ENCODE measurements around the gene XRCC1.

XRCC1 gene

DNA sequence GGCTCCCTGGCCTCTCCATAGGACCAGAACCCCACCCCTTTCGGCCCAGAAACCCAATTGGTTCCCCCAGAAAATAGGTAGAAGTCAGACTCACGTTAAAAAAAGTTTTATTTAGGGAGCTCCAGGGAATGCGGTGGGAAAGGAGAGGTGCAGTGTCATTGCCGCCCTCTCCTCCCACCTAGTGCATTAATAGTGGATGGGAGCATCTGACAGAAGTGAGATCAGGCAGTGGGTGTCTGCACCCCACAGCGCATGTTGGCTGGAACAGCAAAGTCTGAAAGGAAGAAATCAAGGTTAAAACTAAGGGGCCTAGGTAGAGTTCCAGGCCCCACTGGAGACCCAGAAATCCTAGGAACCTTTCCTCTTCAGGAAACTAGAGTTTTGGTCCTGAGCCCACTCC, 68.7 kb downstream of the XRCC1 start:
- no peak overlapping the region for H3K4me3 ChIP-seq (ENCODE audit: low read depth, low read length)
- H3K36me3 ChIP-seq (ENCODE audit: control insufficient read depth, insufficient read depth, low read length), result peaks cover 22% of the 10 kb centered on the region
- no peak overlapping the region for H3K9ac ChIP-seq (ENCODE audit: low read length)
- peaks cover 21% of the 10 kb centered on the region for H3K27me3 ChIP-seq (ENCODE audit: control insufficient read depth, insufficient read depth, low read length)
- H3K27ac ChIP-seq (ENCODE audit: low read depth, low read length), result no peak overlapping the region
- 0 out of 2 replicates have a peak, but pooled peaks cover 3% of the 10 kb centered on the region for H3K9me3 ChIP-seq (ENCODE audit: control insufficient read depth, insufficient read depth, low read depth, low read length)
- peaks cover 12% of the 10 kb centered on the region; the same call in 1 of the 2 replicates for H3K4me1 ChIP-seq (ENCODE audit: control insufficient read depth, insufficient read depth, low read length)

DNA sequence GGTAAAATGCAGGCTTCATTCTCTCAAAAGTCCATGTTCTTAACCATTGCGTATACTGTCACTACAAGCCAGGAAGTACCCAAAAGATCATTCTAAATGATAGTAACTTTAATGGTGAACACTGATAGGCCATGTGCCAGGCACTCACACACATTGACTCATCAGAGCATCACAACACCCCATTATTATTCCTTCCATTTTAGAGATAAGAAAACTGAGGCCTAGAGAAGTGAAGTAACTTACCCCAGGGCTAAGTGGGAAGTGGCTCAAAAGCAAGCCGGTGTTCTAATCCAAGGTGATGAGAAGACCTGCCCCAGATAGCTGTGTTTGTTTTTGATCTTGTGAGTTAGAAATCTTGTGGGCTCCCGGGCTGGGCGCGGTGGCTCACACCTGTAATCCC, 69.4 kb downstream of the XRCC1 start:
- no peaks in the 10 kb centered on the region for H3K9me3 ChIP-seq (ENCODE audit: control insufficient read depth, insufficient read depth, low read depth, low read length)
- H3K4me3 ChIP-seq (ENCODE audit: low read depth, low read length), result no peak overlapping the region
- H3K4me1 ChIP-seq (ENCODE audit: control insufficient read depth, insufficient read depth, low read length), result peaks cover 12% of the 10 kb centered on the region; the same call in 1 of the 2 replicates
- H3K27me3 ChIP-seq (ENCODE audit: control insufficient read depth, insufficient read depth, low read length), result peaks cover 21% of the 10 kb centered on the region
- no peak overlapping the region for H3K27ac ChIP-seq (ENCODE audit: low read depth, low read length)
- no peak overlapping the region for H3K9ac ChIP-seq (ENCODE audit: low read length)
- H3K36me3 ChIP-seq (ENCODE audit: control insufficient read depth, insufficient read depth, low read length), result peaks cover 17% of the 10 kb centered on the region

DNA sequence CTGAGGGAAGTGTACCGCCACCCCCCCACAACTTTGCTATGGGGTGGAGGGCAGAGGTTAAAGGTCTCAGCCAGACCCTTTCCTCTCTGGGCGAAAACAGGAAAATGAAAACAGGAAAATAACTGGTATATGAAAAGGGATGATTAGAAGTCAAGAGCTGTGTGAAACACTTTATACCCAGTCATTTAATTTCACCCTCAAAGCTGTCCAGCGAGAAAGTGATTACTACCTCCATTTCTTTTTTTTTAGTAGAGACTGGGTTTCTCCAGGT, 70.2 kb downstream of the XRCC1 start:
- H3K4me1 ChIP-seq (ENCODE audit: control insufficient read depth, insufficient read depth, low read length), result peaks cover 12% of the 10 kb centered on the region; the same call in 1 of the 2 replicates
- no peak overlapping the region for H3K27ac ChIP-seq (ENCODE audit: low read depth, low read length)
- peak overlapping the region; percentile 87 for H3K4me3 ChIP-seq (ENCODE audit: low read depth, low read length)
- peak overlapping the region; percentile 54 for H3K9ac ChIP-seq (ENCODE audit: low read length)
- H3K9me3 ChIP-seq (ENCODE audit: control insufficient read depth, insufficient read depth, low read depth, low read length), result no peaks in the 10 kb centered on the region
- peaks cover 14% of the 10 kb centered on the region for H3K36me3 ChIP-seq (ENCODE audit: control insufficient read depth, insufficient read depth, low read length)
- H3K27me3 ChIP-seq (ENCODE audit: control insufficient read depth, insufficient read depth, low read length), result peaks cover 21% of the 10 kb centered on the region

DNA sequence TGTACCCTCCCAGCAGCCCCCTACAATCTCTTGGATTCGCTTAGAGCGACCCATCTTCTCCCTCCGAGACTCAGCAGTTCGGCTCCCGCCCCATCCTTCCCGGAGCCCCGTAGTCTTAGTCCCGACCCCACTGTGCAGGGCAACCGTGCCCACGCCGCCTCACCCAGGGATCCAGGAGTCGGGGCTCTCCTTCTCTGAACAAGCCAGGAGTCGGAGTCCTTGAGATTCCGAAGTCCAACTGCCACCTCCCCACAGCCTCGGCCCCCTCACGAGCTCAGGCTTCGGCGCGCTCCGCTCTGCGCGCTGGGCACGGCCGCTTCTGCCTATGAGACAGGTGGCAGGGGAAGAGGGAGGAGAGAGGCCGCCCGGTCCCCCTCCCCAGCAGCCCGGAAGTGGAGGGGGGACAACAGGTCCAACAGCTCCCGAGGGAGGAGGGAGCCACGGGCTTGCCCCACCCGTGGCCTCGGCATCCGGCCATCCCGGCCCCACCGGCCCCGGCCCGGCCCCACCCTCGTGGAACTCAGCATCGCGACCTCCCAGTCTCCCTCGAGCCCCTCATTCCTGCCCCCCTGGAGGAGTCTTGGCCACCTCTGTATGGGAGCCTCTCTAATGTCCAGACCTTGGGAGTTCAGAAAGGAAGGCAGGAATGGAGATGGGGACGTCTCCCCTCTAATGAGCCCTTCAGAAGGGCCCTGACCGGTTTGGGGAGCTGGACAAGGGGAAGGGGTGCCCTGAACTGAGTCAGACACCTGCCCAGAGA, 70.7 kb downstream of the XRCC1 start, which contains the start of gene PHLDB3:
PHLDB3 (minus strand) TSS at position 321 of the 760 bp plus-strand sequence. CDS start 628 bp downstream, outside the sequence.
- H3K4me3 ChIP-seq (ENCODE audit: low read depth, low read length), result peak within 1 kb of the TSS; percentile 87
- H3K27me3 ChIP-seq (ENCODE audit: control insufficient read depth, insufficient read depth, low read length), result peaks cover 21% of the 10 kb centered on the region
- peaks cover 10% of the 10 kb centered on the region for H3K36me3 ChIP-seq (ENCODE audit: control insufficient read depth, insufficient read depth, low read length)
- peak within 1 kb of the TSS; percentile 54 for H3K9ac ChIP-seq (ENCODE audit: low read length)
- H3K9me3 ChIP-seq (ENCODE audit: control insufficient read depth, insufficient read depth, low read depth, low read length), result no peaks in the 10 kb centered on the region
- H3K27ac ChIP-seq (ENCODE audit: low read depth, low read length), result no peak within 1 kb of the TSS
- H3K4me1 ChIP-seq (ENCODE audit: control insufficient read depth, insufficient read depth, low read length), result peaks cover 12% of the 10 kb centered on the region; the same call in 1 of the 2 replicates

DNA sequence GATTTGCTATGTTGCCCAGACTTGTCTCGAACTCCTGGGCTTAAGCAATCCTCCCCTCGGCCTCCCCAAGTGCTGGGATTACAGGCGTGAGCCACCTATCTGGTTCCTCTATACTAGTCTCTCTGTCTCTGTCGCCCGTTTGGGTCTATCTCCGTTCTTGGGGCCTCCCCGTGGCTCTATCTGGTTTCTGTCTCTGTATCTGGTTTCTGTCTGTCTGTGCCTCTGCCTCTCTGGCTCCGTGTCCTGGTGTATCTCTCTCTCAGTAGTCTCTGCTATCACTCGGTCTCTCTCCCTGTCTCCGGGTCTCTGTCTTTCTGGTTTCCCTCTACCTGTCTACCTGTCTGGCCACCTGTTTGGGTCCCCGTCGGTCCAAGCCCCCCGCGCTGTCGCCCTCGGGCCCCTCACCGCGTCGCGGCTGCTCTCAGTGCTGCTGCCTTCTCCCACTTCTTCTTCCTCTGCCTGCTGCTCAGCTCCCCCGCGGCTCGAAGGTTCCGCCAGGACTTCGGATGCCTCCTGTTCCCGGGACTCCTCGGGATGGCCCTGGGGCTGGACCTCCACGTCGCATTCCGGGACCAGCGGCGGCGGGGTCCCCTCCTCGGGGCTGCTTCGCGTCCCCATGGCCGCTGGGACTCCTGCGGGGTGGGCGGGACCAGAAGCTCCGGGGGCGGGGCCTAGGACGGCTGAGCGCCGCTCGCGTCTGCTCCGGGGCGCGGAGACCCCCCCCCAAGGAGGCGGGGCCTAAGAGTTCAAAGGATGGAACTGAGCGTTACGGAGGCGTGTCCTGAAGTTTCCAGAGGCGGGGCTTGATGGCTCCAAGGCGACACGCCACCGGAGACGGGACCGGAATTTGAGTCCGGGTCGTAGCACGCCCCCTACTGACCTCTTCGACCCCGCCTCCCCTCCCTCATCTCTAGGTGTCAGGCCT, 71.6 kb downstream of the XRCC1 start:
- Histone ChIP-seq H3K9ac (ENCODE audit: low read length) (peak overlapping the region; percentile 54), H3K9me3 (ENCODE audit: control insufficient read depth, insufficient read depth, low read depth, low read length) (no peaks in the 10 kb centered on the region), H3K27me3 (ENCODE audit: control insufficient read depth, insufficient read depth, low read length) (peaks cover 21% of the 10 kb centered on the region), H3K27ac (ENCODE audit: low read depth, low read length) (no peak overlapping the region), H3K4me3 (ENCODE audit: low read depth, low read length) (peak overlapping the region; percentile 87), H3K36me3 (ENCODE audit: control insufficient read depth, insufficient read depth, low read length) (peaks cover 8% of the 10 kb centered on the region), H3K4me1 (ENCODE audit: control insufficient read depth, insufficient read depth, low read length) (peaks cover 12% of the 10 kb centered on the region; the same call in 1 of the 2 replicates)

DNA sequence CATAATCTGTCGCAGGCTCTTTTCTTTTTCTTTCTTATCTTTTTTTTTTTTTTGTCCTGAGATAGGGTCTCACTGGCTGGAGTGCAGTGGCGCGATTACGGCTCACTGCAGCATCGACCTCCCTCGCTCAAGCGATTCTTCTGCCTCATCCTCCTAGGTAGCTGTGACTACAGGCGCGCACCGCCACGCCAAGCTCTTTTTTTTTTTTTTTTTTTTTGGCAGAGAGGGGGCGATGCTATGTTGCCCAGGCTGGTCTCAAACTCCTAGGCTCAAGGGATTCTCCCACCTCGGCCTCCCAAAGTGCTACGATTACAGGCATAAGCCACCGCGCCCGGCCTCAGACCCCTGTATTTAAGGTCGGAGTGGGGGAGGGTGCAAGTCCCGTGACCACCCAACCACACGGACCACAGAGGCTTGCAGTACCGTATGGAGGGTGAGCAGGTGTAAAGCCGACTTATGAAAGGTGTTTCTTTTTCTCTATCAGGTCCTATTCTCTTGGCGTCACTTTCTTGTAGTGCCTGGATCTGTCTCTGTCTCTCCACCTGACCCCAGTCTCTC, 72.8 kb downstream of the XRCC1 start:
- H3K27ac ChIP-seq (ENCODE audit: low read depth, low read length), result no peak overlapping the region
- peaks cover 12% of the 10 kb centered on the region; the same call in 1 of the 2 replicates for H3K4me1 ChIP-seq (ENCODE audit: control insufficient read depth, insufficient read depth, low read length)
- H3K27me3 ChIP-seq (ENCODE audit: control insufficient read depth, insufficient read depth, low read length), result peaks cover 21% of the 10 kb centered on the region
- no peak overlapping the region for H3K9ac ChIP-seq (ENCODE audit: low read length)
- no peaks in the 10 kb centered on the region for H3K9me3 ChIP-seq (ENCODE audit: control insufficient read depth, insufficient read depth, low read depth, low read length)
- peaks cover 4% of the 10 kb centered on the region for H3K36me3 ChIP-seq (ENCODE audit: control insufficient read depth, insufficient read depth, low read length)
- peak overlapping the region; percentile 48 for H3K4me3 ChIP-seq (ENCODE audit: low read depth, low read length)

DNA sequence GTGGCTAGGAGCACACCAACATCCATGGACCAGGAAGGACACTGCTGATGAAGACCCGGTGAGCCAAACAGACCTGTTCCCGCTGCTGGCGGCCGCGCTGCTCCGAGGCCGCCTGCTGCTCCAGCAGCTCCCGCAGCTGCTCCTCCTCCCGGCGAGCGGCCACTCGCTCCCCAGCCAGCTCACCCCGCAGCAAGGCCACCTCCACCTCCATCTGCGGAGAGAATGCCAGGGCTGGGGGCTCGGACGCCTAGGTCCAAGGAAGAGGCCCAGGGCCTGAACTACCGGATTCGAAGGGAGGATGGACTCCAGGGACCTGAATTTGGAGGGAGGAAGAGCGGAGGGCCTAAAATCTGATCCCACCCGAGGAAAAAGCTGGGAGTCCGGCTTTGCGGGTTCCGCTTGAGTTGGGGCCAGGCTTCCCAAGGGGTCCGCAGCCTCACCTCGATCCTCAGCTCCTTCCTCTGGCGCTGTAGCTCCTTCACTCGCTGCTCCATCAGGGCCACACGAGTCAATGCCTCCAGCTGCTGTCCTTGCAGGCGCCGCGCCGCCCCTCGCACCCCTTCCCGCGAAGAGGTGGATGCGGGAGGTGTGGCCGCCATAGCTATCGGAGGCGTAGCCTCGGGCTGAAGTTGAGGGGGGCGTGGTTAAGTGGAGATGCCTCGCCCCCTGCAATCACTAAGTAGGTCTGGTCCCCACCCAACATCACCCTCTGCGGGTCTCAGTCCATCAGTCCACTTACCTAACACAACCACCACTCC, 73.5 kb downstream of the XRCC1 start:
- H3K36me3 ChIP-seq (ENCODE audit: control insufficient read depth, insufficient read depth, low read length), result peaks cover 5% of the 10 kb centered on the region

DNA sequence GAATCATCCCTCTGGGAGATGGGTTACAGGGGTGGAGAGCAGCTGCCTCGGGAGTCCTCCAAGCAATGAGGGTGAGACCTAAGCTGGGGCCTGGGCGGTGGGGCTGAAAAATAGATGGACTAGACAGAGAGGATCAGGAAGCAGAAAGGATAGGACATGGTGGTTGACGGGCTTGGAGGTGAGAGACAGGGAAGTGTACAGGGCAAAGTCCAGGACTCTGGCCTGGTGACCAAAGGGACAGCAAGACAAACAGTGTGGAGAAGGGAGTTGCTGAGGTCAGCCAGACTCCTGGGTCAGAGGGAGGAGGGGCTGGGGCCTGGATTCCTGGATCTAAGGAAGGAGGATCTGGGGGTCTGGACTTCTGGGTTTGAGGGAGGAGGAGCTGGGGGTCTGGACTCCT, 76.3 kb downstream of the XRCC1 start:
- no peak overlapping the region for H3K4me3 ChIP-seq (ENCODE audit: low read depth, low read length)
- H3K9me3 ChIP-seq (ENCODE audit: control insufficient read depth, insufficient read depth, low read depth, low read length), result no peaks in the 10 kb centered on the region
- H3K27me3 ChIP-seq (ENCODE audit: control insufficient read depth, insufficient read depth, low read length), result peaks cover 17% of the 10 kb centered on the region
- 0 out of 2 replicates have a peak, but pooled peaks cover 12% of the 10 kb centered on the region for H3K4me1 ChIP-seq (ENCODE audit: control insufficient read depth, insufficient read depth, low read length)
- H3K27ac ChIP-seq (ENCODE audit: low read depth, low read length), result no peak overlapping the region
- H3K36me3 ChIP-seq (ENCODE audit: control insufficient read depth, insufficient read depth, low read length), result peaks cover 17% of the 10 kb centered on the region
- H3K9ac ChIP-seq (ENCODE audit: low read length), result no peak overlapping the region

More for the DNA sequence above, 73.5 kb downstream of the XRCC1 start:
- Histone ChIP-seq H3K4me1 (ENCODE audit: control insufficient read depth, insufficient read depth, low read length) (peaks cover 12% of the 10 kb centered on the region; the same call in 1 of the 2 replicates), H3K27ac (ENCODE audit: low read depth, low read length) (no peak overlapping the region), H3K4me3 (ENCODE audit: low read depth, low read length) (peak overlapping the region; percentile 48), H3K9ac (ENCODE audit: low read length) (peak overlapping the region; percentile 13), H3K27me3 (ENCODE audit: control insufficient read depth, insufficient read depth, low read length) (peaks cover 21% of the 10 kb centered on the region), H3K9me3 (ENCODE audit: control insufficient read depth, insufficient read depth, low read depth, low read length) (no peaks in the 10 kb centered on the region)

DNA sequence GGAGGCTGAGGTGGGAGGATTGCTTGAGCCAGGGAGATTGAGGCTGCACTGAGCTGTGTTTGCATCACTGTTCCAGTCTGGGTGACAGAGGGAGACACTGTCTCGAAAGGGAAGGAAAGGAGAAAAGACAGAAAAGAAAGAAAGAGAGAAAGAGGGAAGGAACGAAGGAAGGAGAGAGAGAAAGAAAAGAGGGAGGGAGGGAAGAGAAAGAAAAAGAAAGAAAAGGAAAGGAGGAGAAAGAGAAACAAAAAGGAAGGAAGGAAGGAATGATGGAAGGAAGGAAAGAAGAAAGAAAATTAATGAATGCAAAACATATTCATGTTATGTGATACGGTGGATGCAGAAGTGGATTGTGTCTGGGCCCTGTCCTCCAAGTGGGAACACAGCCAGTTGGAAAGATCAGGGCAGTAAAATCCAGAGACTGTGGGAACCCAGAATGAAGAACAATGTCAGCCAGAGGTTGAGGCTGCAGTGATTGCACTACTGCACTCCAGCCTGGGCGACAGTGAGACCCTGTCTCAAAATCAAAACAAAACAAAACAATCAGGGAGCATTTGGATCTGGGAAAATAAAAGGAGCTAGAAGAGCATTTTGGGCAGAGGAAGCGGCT, 77.0 kb downstream of the XRCC1 start:
- Histone ChIP-seq H3K9me3 (ENCODE audit: control insufficient read depth, insufficient read depth, low read depth, low read length) (no peaks in the 10 kb centered on the region), H3K4me1 (ENCODE audit: control insufficient read depth, insufficient read depth, low read length) (0 out of 2 replicates have a peak, but pooled peaks cover 10% of the 10 kb centered on the region), H3K27ac (ENCODE audit: low read depth, low read length) (no peak overlapping the region), H3K27me3 (ENCODE audit: control insufficient read depth, insufficient read depth, low read length) (peaks cover 13% of the 10 kb centered on the region), H3K9ac (ENCODE audit: low read length) (no peak overlapping the region), H3K36me3 (ENCODE audit: control insufficient read depth, insufficient read depth, low read length) (peaks cover 17% of the 10 kb centered on the region), H3K4me3 (ENCODE audit: low read depth, low read length) (no peak overlapping the region)

DNA sequence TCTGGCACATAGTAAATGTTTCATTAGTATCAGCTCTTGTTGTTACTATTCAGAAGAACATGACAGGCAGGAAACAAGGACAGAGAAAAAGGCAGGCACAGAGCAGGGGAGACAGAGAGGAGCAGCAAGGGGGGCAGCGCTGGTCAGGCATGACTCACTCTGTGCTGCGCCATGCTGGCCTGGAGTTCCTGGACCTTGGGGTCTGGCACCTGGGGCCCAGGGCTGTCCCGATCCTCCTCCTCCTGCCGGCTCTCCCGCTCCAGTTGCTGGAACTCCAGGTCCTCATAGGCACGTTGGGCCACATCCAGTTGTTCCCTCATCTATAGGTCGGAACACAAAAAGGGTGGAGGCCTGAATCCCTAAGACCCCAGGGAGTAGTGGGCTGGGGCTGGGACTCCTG, 78.4 kb downstream of the XRCC1 start:
- H3K27me3 ChIP-seq (ENCODE audit: control insufficient read depth, insufficient read depth, low read length), result peaks cover 4% of the 10 kb centered on the region; the same call in 1 of the 2 replicates
- no peak overlapping the region for H3K4me3 ChIP-seq (ENCODE audit: low read depth, low read length)
- H3K36me3 ChIP-seq (ENCODE audit: control insufficient read depth, insufficient read depth, low read length), result peaks cover 17% of the 10 kb centered on the region
- no peak overlapping the region for H3K27ac ChIP-seq (ENCODE audit: low read depth, low read length)
- H3K9me3 ChIP-seq (ENCODE audit: control insufficient read depth, insufficient read depth, low read depth, low read length), result no peaks in the 10 kb centered on the region
- no peak overlapping the region for H3K9ac ChIP-seq (ENCODE audit: low read length)
- 0 out of 2 replicates have a peak, but pooled peaks cover 1% of the 10 kb centered on the region for H3K4me1 ChIP-seq (ENCODE audit: control insufficient read depth, insufficient read depth, low read length)

Data from HUES6 (cell line).